Parietal lobe (tissue), 1 donor: ENCODE results near the gene YBX1. TPM values are rescaled to one million over a fixed set of nuclear protein-coding genes. Genes with fewer than 3 reads are reported as not detected.

Source experiments
- total RNA-seq: library from RNA; depleted of rRNA; stranded (reverse); fragments of >200 nt; gene quantifications from one replicate; pipeline ENCODE4 v1.2.3, GENCODE V29; 2014

The YBX1 gene
- total RNA-seq = 1,112 TPM

GRCh38 chr1:42681741-42682483, at the start of gene YBX1:
Gene YBX1 (plus strand): TSS chr1:42682418. CDS start chr1:42682566, 148 bp downstream.

GRCh38 chr1:42657981-42658876, 24.0 kb upstream of the YBX1 start, which contains the start of gene PPIH:
Gene PPIH (plus strand): TSS chr1:42658423. CDS start chr1:42658447, 24 bp downstream.

GRCh38 chr1:42739753-42740700, 57.8 kb downstream of the YBX1 start, which contains the start of gene CLDN19:
Gene CLDN19 (minus strand): TSS chr1:42740236. CDS start chr1:42740063, 173 bp downstream.

Other genes with a start within 250 kb of the YBX1 start
- 0.63 TPM for gene ZMYND12, start 226.4 kb upstream of the YBX1 start, total RNA-seq
- gene PPCS, start 225.9 kb upstream of the YBX1 start, total RNA-seq = 25.4 TPM
- 23.5 TPM for gene CCDC30, start 219.1 kb upstream of the YBX1 start, total RNA-seq
- 20.0 TPM for gene PPIH, start 24.0 kb upstream of the YBX1 start, total RNA-seq
- gene CLDN19, start 57.8 kb downstream of the YBX1 start, total RNA-seq = not detected
- gene P3H1, start 84.6 kb downstream of the YBX1 start, total RNA-seq = 21.9 TPM
- gene C1orf50, start 84.8 kb downstream of the YBX1 start, total RNA-seq = 17.2 TPM
- 0.94 TPM for gene TMEM269, start 102.6 kb downstream of the YBX1 start, total RNA-seq
- 3.1 TPM for gene ERMAP, start 134.7 kb downstream of the YBX1 start, total RNA-seq
- 48.5 TPM for gene SVBP, start 135.0 kb downstream of the YBX1 start, total RNA-seq
- gene ZNF691, start 164.2 kb downstream of the YBX1 start, total RNA-seq = 10.6 TPM